ENCODE results near the gene PLSCR5.

Gene PLSCR5

DNA sequence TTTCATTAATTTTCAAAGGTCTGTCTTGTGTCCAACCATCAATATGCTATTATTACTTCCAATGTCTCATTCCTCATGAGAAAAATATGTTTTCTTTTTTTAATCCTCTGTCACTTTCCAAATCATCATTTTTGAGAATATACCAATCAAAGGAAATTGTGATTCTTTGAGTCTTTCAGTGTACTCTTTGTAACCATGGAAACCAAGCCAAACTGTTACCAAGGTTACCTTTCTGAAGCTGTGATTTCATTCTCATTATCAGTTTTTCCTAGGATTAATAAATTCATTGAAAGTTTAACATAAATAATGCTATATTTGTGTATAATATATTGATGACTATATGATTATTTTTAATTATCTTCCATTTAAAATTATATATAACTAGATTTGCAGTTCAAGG lies 16.6 kb upstream of the PLSCR5 start:
- TF ChIP-seq, protein P1, sequence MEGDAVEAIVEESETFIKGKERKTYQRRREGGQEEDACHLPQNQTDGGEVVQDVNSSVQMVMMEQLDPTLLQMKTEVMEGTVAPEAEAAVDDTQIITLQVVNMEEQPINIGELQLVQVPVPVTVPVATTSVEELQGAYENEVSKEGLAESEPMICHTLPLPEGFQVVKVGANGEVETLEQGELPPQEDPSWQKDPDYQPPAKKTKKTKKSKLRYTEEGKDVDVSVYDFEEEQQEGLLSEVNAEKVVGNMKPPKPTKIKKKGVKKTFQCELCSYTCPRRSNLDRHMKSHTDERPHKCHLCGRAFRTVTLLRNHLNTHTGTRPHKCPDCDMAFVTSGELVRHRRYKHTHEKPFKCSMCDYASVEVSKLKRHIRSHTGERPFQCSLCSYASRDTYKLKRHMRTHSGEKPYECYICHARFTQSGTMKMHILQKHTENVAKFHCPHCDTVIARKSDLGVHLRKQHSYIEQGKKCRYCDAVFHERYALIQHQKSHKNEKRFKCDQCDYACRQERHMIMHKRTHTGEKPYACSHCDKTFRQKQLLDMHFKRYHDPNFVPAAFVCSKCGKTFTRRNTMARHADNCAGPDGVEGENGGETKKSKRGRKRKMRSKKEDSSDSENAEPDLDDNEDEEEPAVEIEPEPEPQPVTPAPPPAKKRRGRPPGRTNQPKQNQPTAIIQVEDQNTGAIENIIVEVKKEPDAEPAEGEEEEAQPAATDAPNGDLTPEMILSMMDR (IDR thresholded peaks at IDR 0.05; ENCODE audit: low read depth, low read length, missing control alignments): no peak
- no peak for DNase-seq (ENCODE audit: low read depth)
- H3K4me3 ChIP-seq (ENCODE audit: low read depth, low read length): no peak overlapping the region

DNA sequence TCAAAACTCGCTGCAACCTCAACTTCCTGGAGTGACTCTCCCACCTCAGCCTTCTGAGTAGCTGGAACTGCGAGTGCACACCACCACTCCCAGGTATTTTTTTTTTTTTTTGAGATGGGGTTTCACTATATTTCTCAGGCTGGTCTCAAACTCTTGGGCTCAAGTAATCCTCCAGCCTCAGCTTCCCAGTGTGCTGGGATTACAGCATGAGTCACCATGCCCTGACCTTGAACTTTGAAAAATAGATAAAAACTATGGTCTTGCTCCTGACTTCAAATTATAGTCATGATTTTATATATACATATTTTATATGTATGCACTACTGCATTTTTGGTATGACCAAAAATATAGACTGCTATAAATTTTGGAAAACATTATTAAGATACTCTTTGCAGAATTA lies 6.9 kb upstream of the PLSCR5 start:
- no peak overlapping the region for H3K4me3 ChIP-seq (ENCODE audit: low read depth, low read length)
- TF ChIP-seq, protein P1 (IDR thresholded peaks at IDR 0.05; ENCODE audit: low read depth, low read length, missing control alignments): no peak
- DNase-seq (ENCODE audit: low read depth): no peak

DNA sequence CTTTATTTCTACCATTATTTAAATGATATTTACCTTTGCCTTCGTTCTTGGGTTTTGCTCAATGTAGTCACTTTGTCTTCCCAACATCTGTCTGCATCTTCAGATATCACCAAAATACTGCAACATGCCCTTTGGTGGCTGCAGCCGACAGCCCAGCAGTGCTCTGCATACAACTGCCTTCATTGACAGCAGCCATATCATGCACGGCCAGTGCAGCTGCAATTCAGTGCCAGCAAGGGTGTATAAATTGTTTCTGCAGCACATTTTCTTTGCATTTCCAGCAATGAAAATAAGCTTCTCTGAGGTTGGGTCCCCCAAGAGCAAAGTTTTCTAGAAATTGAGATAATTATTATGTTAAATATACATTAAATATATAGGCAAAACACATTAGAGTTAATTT lies 6.0 kb upstream of the PLSCR5 start:
- no peak overlapping the region for H3K4me3 ChIP-seq (ENCODE audit: low read depth, low read length)
- DNase-seq (ENCODE audit: low read depth): no peak
- TF ChIP-seq, protein P1 (IDR thresholded peaks at IDR 0.05; ENCODE audit: low read depth, low read length, missing control alignments): no peak

DNA sequence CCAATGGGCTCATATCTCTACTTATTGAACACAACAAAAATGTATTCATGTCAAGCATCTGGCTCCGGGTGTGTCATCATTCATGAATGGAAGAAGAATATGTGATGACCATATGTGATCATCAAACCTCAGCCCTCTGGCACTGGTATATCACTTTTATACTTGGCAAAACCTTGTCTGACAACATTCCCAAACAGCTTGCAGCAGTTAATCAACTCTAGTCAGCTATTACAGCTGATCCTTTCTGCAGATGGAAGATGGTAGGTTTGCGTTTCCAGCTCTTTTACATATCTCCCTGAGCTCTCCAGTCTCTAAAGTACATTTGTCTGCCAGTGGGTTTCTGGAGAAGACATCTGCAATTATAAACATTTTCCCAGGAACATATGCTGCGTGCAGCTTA lies 6.6 kb downstream of the PLSCR5 start:
- DNase-seq (ENCODE audit: low read depth): no peak
- H3K4me3 ChIP-seq (ENCODE audit: low read depth, low read length): no peak overlapping the region
- TF ChIP-seq, protein P1 (IDR thresholded peaks at IDR 0.05; ENCODE audit: low read depth, low read length, missing control alignments): no peak

DNA sequence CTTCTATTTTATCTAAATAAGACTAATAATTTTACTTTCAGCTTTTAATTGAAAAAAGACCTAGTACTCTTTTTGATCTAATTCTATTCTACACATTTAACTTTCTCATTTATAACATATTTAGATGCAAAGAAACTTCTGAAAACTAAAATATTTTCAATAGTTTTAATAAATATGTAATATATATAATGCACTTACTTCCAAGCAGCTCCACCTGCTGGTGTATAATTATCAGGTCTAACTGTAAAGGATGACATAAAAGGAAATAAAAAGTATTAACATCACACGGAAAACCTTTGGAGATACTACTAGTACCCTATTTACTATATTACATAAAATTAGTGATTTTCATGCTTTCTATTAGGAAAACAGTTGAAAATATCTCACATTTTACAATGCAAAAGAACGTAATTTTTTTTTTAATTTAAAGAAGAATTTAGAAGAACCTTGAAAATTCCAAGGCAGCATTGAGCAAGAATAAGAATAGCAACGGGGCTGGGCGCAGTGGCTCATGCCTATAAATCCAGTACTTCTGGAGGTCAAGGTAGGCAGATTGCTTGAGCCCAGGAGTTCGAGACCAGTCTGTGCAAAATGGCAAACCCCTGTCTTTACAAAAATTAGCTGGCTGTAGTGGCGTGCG lies 10.2 kb downstream of the PLSCR5 start:
- no peak for DNase-seq (ENCODE audit: low read depth)
- TF ChIP-seq, protein P1 (IDR thresholded peaks at IDR 0.05; ENCODE audit: low read depth, low read length, missing control alignments): no peak
- H3K4me3 ChIP-seq (ENCODE audit: low read depth, low read length): no peak overlapping the region

DNA sequence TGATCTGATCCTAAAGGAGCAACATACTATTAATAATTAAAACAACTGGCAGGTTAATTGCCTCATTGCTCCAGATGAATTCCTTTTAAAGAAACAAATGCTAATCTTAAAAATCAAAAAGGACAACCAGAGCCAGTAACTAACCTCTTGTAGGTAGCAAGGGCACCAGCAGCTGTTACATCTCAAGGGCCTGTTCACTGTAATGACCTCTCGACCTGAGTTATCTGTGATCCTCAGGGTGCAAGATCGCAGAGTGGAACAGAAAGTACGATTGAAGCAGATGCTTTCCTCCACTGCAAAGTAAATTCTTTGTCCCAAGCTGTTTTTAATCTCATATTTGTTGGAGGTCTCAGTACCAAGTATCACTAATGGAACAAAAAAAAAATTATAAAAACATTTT lies 11.4 kb downstream of the PLSCR5 start:
- DNase-seq (ENCODE audit: low read depth): no peak
- TF ChIP-seq, protein P1 (IDR thresholded peaks at IDR 0.05; ENCODE audit: low read depth, low read length, missing control alignments): no peak
- no peak overlapping the region for H3K4me3 ChIP-seq (ENCODE audit: low read depth, low read length)

DNA sequence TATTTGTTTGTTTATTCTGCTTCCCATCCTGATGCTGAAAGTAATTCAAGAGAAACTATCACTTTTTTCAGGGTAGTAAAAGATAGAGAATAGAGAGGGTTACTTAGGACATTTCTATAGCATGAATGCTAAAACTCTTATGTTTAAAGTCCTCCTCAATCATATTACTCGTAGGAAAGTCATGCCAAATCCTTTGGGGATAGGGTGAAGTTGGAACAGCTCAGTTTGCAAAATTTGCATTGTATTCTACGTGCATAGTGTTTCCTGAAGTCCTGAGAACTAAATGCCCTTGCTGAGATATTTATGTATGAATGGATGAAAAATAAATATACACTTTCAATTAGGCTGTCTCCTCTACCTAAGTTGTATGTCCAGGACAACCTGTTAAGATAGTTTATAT lies 14.6 kb downstream of the PLSCR5 start:
- DNase-seq (ENCODE audit: low read depth): no peak
- H3K4me3 ChIP-seq (ENCODE audit: low read depth, low read length): no peak overlapping the region
- TF ChIP-seq, protein P1 (IDR thresholded peaks at IDR 0.05; ENCODE audit: low read depth, low read length, missing control alignments): no peak
